CD4-positive, alpha-beta T cell (primary cell): Measurements from ENCODE around the gene ZNF593. TPM values are rescaled to one million over a fixed set of nuclear protein-coding genes. Genes with fewer than 3 reads are reported as not detected.

ENCODE experiments used
- ATAC-seq: fragments of 200-7000 bp; cut with Tn5 transposase; one replicate; pipeline ENCODE4 v1.10.0; 2022; ENCODE audit warnings: mild to moderate bottlenecking; ENCODE audit not compliant: poor library complexity
- CTCF ChIA-PET: fragments of 350-600 bp; sonication (Branson Sonifier 250); formaldehyde crosslinking; loops from one replicate; lab custom pipeline; 2021; ENCODE audit warnings: antibody characterized with exemption, inconsistent platforms; lab: Charles Lee
- POLR2A ChIA-PET: fragments of 350-600 bp; sonication (Branson Sonifier 250); formaldehyde crosslinking; loops from one replicate; lab custom pipeline; 2021; ENCODE audit warnings: antibody characterized with exemption, inconsistent platforms; lab: Charles Lee
- DNase-seq, 14 experiments: peaks; one replicate each; pipeline ENCODE4 v3.0.0-alpha.2; 2013 to 2020; ENCODE audit warnings: mixed read lengths in 2 of 14
- H3K27ac ChIP-seq, 2 donors: one replicate each; pipeline versions ENCODE4 v1.5.1 to v1.7.0; 2013; ENCODE audit warnings: low read length in 2 of 2, low read depth in 1 of 2, mild to moderate bottlenecking in 1 of 2
- H3K27me3 ChIP-seq, 2 experiments: 1 replicate in 1 of 2; 2 replicates in 1 of 2; pipeline versions ENCODE4 v1.6.1 to v1.7.0; 2013; ENCODE audit warnings: low read length in 2 of 2, control low read depth in 1 of 2, mild to moderate bottlenecking in 1 of 2, moderate library complexity in 1 of 2; ENCODE audit not compliant: insufficient read depth in 2 of 2, control insufficient read depth in 1 of 2
- H3K36me3 ChIP-seq: one replicate; pipeline ENCODE4 v1.6.1; 2013; ENCODE audit warnings: low read length, control low read depth; ENCODE audit not compliant: insufficient read depth
- H3K4me1 ChIP-seq: one replicate; pipeline ENCODE4 v1.6.1; 2013; ENCODE audit warnings: low read length, control low read depth; ENCODE audit not compliant: insufficient read depth
- H3K4me3 ChIP-seq: one replicate; pipeline ENCODE4 v1.5.1; 2013; ENCODE audit warnings: mild to moderate bottlenecking, low read length, moderate library complexity
- H3K9me3 ChIP-seq, 2 experiments: 1 replicate in 1 of 2; 2 replicates in 1 of 2; pipeline versions ENCODE4 v1.6.1 to v1.7.0; 2013; ENCODE audit warnings: low read length in 2 of 2, mild to moderate bottlenecking in 2 of 2, control low read depth in 1 of 2, moderate library complexity in 1 of 2; ENCODE audit not compliant: control insufficient read depth in 1 of 2, insufficient read depth in 1 of 2
- H3K27ac Mint-ChIP-seq: one replicate; pipeline ENCODE4 v1.8.0; 2020; ENCODE audit warnings: mixed read lengths
- H3K27me3 Mint-ChIP-seq: one replicate; pipeline ENCODE4 v1.8.0; 2021; ENCODE audit warnings: mixed read lengths
- H3K36me3 Mint-ChIP-seq: one replicate; pipeline ENCODE4 v1.8.0; 2021; ENCODE audit warnings: low read depth, mixed read lengths
- H3K4me1 Mint-ChIP-seq: one replicate; pipeline ENCODE4 v1.8.0; 2021; ENCODE audit warnings: low read depth, mixed read lengths
- H3K4me3 Mint-ChIP-seq: one replicate; pipeline ENCODE4 v1.8.0; 2020; ENCODE audit warnings: mild to moderate bottlenecking, mixed read lengths
- H3K9me3 Mint-ChIP-seq: one replicate; pipeline ENCODE4 v1.8.0; 2020; ENCODE audit warnings: mixed read lengths
- intact Hi-C, 2 experiments: fragments of 100-400 bp; cut with DNase I in 1 of 2; cut with micrococcal nuclease in 1 of 2; formaldehyde crosslinking; loops; one replicate each; pipeline versions ENCODE4 v1.15.1 to v1.9.0; 2023 to 2025; cut with DNase I, micrococcal nuclease
- total RNA-seq, 174 experiments: library from RNA in 2 of 174; stranded (reverse) in 2 of 174; gene quantifications; one replicate each; pipeline ENCODE4 v1.2.3 and lab custom pipeline; 2021 to 2026
- TF ChIP-seq, protein P1 (sequence below): fragments of 200-600 bp; IDR thresholded peaks from one replicate; pipeline ENCODE4 v1.8.0; 2022; ENCODE audit warnings: antibody characterized with exemption, mild to moderate bottlenecking

ZNF593 gene
- total RNA-seq, 2 experiments from 2014 or later = 5.0 to 6.6 TPM

DNA sequence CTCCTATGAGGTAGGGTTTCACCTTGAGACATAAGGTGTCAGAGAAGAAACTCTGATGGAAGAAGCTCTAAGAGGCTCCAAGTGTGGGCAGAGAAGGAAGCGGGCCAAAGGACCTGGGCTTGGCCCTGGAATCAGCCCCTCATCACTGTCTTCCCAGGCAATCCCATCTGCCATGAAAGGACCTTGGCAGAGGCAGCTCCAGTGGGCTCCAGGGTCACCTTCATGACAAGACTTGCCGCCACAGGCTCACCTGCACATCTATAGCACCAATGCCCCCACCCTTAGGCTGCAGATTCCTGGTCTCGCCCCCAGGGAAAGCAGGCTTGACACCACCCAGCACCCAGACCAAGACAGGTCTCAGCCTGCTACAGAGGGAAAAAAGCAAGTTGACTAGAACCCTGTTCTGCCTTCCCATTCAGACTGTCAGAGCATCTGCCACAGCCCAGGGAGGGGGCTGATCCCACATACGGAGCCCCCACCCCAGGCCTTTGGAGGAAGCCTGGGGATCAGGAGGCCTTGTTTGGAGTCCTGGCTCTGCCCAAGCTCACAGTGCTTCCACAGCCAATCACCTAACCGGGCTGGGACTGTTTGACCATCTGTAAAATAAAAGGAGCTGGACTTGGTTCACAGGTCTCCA lies 11.3 kb upstream of the ZNF593 start:
- no peaks in the 10 kb centered on the region for H3K9me3 ChIP-seq
- H3K27ac Mint-ChIP-seq = no peak overlapping the region

DNA sequence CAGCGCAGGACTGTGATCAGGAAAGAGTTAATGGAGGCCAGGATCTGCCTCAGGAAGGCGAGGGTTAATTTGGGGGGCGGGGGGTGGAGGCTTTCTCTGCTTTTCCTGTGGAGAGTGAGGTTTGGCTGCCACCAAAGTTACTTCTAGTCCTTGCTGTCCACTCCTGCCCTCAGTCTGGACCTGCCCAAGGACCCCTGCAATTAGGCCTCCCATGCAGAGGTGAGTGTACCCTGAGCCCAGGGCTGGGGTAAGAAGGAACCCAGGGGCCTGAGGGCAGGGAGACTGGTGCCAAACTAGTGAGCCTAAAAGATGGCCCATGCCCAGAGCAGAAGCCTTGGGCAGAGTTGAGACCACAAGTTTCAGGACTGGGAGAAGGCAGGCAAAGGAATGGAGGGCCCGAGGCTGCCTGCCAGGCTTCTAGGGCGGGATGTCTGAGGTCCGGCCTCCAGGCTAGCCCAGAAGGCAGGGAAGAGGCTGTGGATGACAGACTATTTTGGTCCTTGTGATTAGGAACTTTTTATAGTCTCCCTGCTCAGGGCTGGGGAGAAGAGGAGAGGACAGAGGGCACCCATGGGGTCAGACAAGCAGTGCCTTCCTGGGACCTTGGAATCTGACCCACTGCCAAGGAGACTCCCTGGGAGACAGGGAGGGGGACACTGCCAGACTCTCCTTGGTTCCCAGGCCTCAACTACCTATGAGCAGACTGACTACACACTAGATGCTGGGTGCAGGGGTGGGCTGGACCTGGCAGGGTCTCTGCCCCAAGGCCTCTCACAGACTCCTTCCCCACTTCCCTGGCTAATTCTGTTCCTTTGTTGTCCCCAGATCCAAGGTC lies 10.6 kb upstream of the ZNF593 start, which contains the start of gene FAM110D:
TSS of gene FAM110D (plus strand) at position 172 of the 835 bp plus-strand sequence. CDS start 2,213 bp downstream, outside the sequence.
- no peak for ATAC-seq
- no peaks in the 10 kb centered on the region for H3K36me3 ChIP-seq
- no peaks in the 10 kb centered on the region for H3K9me3 Mint-ChIP-seq
- H3K27ac Mint-ChIP-seq = no peak within 1 kb of the TSS
- POLR2A ChIA-PET = no interaction called here
- H3K36me3 Mint-ChIP-seq = no peaks in the 10 kb centered on the region
- CTCF ChIA-PET = no interaction called here
- no peak within 1 kb of the TSS for H3K27ac ChIP-seq
- no peak within 1 kb of the TSS for H3K4me3 ChIP-seq
- no peak for DNase-seq
- peaks cover 54% of the 10 kb centered on the region for H3K27me3 Mint-ChIP-seq
- TF ChIP-seq, protein P1, sequence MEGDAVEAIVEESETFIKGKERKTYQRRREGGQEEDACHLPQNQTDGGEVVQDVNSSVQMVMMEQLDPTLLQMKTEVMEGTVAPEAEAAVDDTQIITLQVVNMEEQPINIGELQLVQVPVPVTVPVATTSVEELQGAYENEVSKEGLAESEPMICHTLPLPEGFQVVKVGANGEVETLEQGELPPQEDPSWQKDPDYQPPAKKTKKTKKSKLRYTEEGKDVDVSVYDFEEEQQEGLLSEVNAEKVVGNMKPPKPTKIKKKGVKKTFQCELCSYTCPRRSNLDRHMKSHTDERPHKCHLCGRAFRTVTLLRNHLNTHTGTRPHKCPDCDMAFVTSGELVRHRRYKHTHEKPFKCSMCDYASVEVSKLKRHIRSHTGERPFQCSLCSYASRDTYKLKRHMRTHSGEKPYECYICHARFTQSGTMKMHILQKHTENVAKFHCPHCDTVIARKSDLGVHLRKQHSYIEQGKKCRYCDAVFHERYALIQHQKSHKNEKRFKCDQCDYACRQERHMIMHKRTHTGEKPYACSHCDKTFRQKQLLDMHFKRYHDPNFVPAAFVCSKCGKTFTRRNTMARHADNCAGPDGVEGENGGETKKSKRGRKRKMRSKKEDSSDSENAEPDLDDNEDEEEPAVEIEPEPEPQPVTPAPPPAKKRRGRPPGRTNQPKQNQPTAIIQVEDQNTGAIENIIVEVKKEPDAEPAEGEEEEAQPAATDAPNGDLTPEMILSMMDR = no peak
- H3K9me3 ChIP-seq = no peaks in the 10 kb centered on the region
- intact Hi-C loops = no loop called here
- H3K27me3 ChIP-seq = peaks cover 30 to 44% of the 10 kb centered on the region in 2 experiments
- H3K4me1 Mint-ChIP-seq = peaks cover 5% of the 10 kb centered on the region
- peak within 1 kb of the TSS; percentile 51 for H3K4me3 Mint-ChIP-seq
- peaks cover 27% of the 10 kb centered on the region for H3K4me1 ChIP-seq

More for the DNA sequence above, 11.3 kb upstream of the ZNF593 start:
- DNase-seq (no peak), ATAC-seq (no peak)
- CTCF ChIA-PET = interaction anchor here (1.4 kb wide), 1 partner anchor 13 kb away, joined by 4 read pairs; no protein-coding TSS in a partner anchor
- Histone ChIP-seq H3K4me3 (no peak overlapping the region), H3K4me1 (peaks cover 20% of the 10 kb centered on the region), H3K36me3 (no peaks in the 10 kb centered on the region), H3K27ac (no peak overlapping the region), H3K27me3 (peaks cover 26 to 41% of the 10 kb centered on the region in 2 experiments)
- Mint-ChIP-seq H3K9me3 (no peaks in the 10 kb centered on the region), H3K4me3 (no peak overlapping the region), H3K4me1 (peaks cover 5% of the 10 kb centered on the region), H3K36me3 (no peaks in the 10 kb centered on the region), H3K27me3 (peaks cover 55% of the 10 kb centered on the region)
- TF ChIP-seq, protein P1 = no peak
- intact Hi-C loops = no loop called here
- POLR2A ChIA-PET = no interaction called here

DNA sequence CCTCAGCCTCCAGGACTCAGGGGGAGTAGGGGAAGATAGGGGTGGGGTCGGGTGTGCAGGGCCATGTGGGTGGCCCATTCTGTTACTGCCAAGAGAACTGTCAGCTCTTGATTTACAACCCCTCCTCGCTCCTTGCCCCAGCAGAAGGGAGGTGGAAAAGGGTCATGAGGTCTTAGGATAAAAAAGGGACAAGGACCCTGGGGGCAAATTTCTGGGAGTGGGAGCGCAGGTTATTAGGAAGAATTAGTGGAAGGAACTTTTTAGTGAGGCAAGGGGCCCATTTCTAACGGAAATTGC lies 10.0 kb upstream of the ZNF593 start:
- H3K27me3 ChIP-seq = peaks cover 30 to 44% of the 10 kb centered on the region in 2 experiments
- DNase-seq = no peak
- TF ChIP-seq, protein P1 = no peak
- POLR2A ChIA-PET = no interaction called here
- peaks cover 31% of the 10 kb centered on the region for H3K4me1 ChIP-seq
- Mint-ChIP-seq H3K36me3 (no peaks in the 10 kb centered on the region), H3K27me3 (peaks cover 51% of the 10 kb centered on the region), H3K4me3 (peak overlapping the region; percentile 51), H3K4me1 (peaks cover 5% of the 10 kb centered on the region), H3K9me3 (no peaks in the 10 kb centered on the region), H3K27ac (no peak overlapping the region)
- intact Hi-C loops = loop anchor here in 1 of 2 experiments (10.0 kb wide), 2 partner anchors 205 to 235 kb away; no protein-coding TSS in a partner anchor
- CTCF ChIA-PET = interaction anchor here (0.8 kb wide), 1 partner anchor 15 kb away, joined by 4 read pairs; no protein-coding TSS in a partner anchor
- no peak for ATAC-seq
- H3K4me3 ChIP-seq = no peak overlapping the region
- no peaks in the 10 kb centered on the region for H3K9me3 ChIP-seq
- no peaks in the 10 kb centered on the region for H3K36me3 ChIP-seq
- H3K27ac ChIP-seq = no peak overlapping the region
